GM12892 (cell line): ENCODE data around the gene IQCE.

ENCODE experiments used
- POLR2A ChIP-seq: IDR thresholded peaks from 2 replicates; pipeline ENCODE4 v1.6.1; 2011; ENCODE audit warnings: low read depth, low read length, control low read depth
- POLR2AphosphoS5 ChIP-seq: IDR thresholded peaks from 2 replicates; pipeline ENCODE4 v1.6.1; 2011; ENCODE audit warnings: low read depth, low read length, control low read depth

DNA sequence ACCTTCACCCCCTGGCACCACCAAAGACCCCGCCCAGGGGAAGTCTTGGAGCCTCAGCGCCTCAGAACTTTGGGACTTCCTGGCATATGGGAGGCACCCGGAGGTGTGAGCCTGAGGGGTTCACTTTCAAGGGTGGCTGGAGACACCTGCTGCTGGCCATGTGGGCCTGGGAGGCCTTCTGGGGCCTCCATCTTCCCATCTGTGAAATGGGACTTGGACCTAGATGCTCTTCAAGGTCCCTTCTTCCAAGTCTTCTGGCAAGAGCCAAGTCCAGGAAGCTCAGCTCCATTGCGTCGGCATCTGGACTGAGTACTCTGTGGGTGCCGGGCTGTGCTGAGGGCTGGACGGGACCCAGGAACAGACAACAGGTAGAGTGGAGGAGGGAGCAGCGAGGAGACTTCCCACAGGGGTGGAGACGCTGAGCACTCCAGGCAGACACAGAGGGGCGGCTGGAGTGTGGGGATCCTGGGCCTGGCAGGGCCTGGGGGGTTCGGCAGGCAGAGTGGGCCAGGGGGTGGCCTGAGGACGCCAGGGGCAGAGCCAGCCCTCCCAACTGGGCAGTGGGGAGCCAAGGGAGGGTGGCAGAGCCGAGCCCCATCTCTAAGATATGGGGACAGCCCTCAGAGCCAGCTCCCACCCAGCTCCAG, 48.5 kb upstream of the IQCE start:
- no peak for TF ChIP-seq POLR2A
- no peak for TF ChIP-seq POLR2AphosphoS5
